Mesenchymal stem cell (in vitro differentiated cells and primary cell): ENCODE data around the gene SUCO. TPM values are rescaled to one million over a fixed set of nuclear protein-coding genes. Genes with fewer than 3 reads are reported as not detected.

Source experiments
- DNase-seq: peaks from one replicate; pipeline ENCODE4 v3.0.0-alpha.2; 2013
- H2AFZ ChIP-seq: one replicate; pipeline ENCODE4 v1.6.1; 2013; ENCODE audit warnings: low read depth, mild to moderate bottlenecking, control low read depth, inconsistent platforms, low read length, moderate library complexity
- H2AK5ac ChIP-seq: 2 replicates; pipeline ENCODE4 v1.6.1; 2013; ENCODE audit warnings: low read length, moderate library complexity, mild to moderate bottlenecking, inconsistent platforms; ENCODE audit not compliant: severe bottlenecking
- H2BK120ac ChIP-seq: one replicate; pipeline ENCODE4 v1.6.1; 2013; ENCODE audit warnings: low read depth, mild to moderate bottlenecking, inconsistent platforms, low read length, moderate library complexity
- H2BK12ac ChIP-seq, 2 experiments: one replicate each; pipeline ENCODE4 v1.6.1; 2013; ENCODE audit warnings: inconsistent platforms in 2 of 2, low read length in 2 of 2, mild to moderate bottlenecking in 2 of 2, moderate library complexity in 2 of 2, control low read depth in 1 of 2
- H2BK15ac ChIP-seq: one replicate; pipeline ENCODE4 v1.6.1; 2013; ENCODE audit warnings: mild to moderate bottlenecking, low read depth, inconsistent platforms; ENCODE audit not compliant: poor library complexity, severe bottlenecking
- H2BK5ac ChIP-seq: 2 replicates; pipeline ENCODE4 v1.6.1; 2013; ENCODE audit warnings: low read depth, mild to moderate bottlenecking, low read length, control low read depth, inconsistent platforms; ENCODE audit not compliant: poor library complexity, severe bottlenecking
- H3K14ac ChIP-seq, 2 experiments: one replicate each; pipeline ENCODE4 v1.6.1; 2013; ENCODE audit warnings: inconsistent platforms in 2 of 2, low read length in 2 of 2, control low read depth in 1 of 2, mild to moderate bottlenecking in 1 of 2, moderate library complexity in 1 of 2
- H3K18ac ChIP-seq, 2 experiments: one replicate each; pipeline ENCODE4 v1.6.1; 2013; ENCODE audit warnings: inconsistent platforms in 2 of 2, low read length in 2 of 2, control low read depth in 1 of 2, low read depth in 1 of 2, mild to moderate bottlenecking in 1 of 2
- H3K23ac ChIP-seq, 2 experiments: one replicate each; pipeline ENCODE4 v1.6.1; 2013; ENCODE audit warnings: inconsistent platforms in 2 of 2, low read length in 2 of 2, mild to moderate bottlenecking in 2 of 2, moderate library complexity in 2 of 2, control low read depth in 1 of 2
- H3K27ac ChIP-seq: 2 replicates; pipeline ENCODE4 v1.5.1; 2013; ENCODE audit warnings: mild to moderate bottlenecking, moderate library complexity, low read length, control low read depth, inconsistent platforms; ENCODE audit not compliant: poor library complexity, severe bottlenecking
- H3K27me3 ChIP-seq, 2 experiments: 2 replicates each; pipeline versions ENCODE4 v1.6.1 to v1.7.0; 2013; ENCODE audit warnings: low read length in 2 of 2, mild to moderate bottlenecking in 2 of 2, moderate library complexity in 2 of 2, control low read depth in 1 of 2, inconsistent platforms in 1 of 2; ENCODE audit not compliant: control insufficient read depth in 1 of 2, insufficient read depth in 1 of 2
- H3K36me3 ChIP-seq, 2 experiments: 2 replicates each; pipeline versions ENCODE4 v1.6.1 to v1.7.0; 2013; ENCODE audit warnings: low read length in 2 of 2, control low read depth in 1 of 2, inconsistent platforms in 1 of 2, low read depth in 1 of 2, mild to moderate bottlenecking in 1 of 2; ENCODE audit not compliant: insufficient read depth in 2 of 2, control insufficient read depth in 1 of 2
- H3K4ac ChIP-seq, 2 experiments: one replicate each; pipeline ENCODE4 v1.6.1; 2013; ENCODE audit warnings: inconsistent platforms in 2 of 2, low read length in 2 of 2, mild to moderate bottlenecking in 2 of 2, moderate library complexity in 2 of 2, control low read depth in 1 of 2, low read depth in 1 of 2
- H3K4me1 ChIP-seq: 2 replicates; pipeline ENCODE4 v1.6.1; 2013; ENCODE audit warnings: low read depth, low read length, control low read depth; ENCODE audit not compliant: control insufficient read depth, insufficient read depth
- H3K4me2 ChIP-seq: 2 replicates; pipeline ENCODE4 v1.6.1; 2013; ENCODE audit warnings: low read length, mild to moderate bottlenecking, inconsistent platforms; ENCODE audit not compliant: poor library complexity, severe bottlenecking
- H3K4me3 ChIP-seq, 2 experiments: 2 replicates each; pipeline versions ENCODE4 v1.5.1 to v1.7.0; 2013; ENCODE audit warnings: low read length in 2 of 2, mild to moderate bottlenecking in 2 of 2, control low read depth in 1 of 2, low read depth in 1 of 2; ENCODE audit not compliant: insufficient read depth in 1 of 2
- H3K79me1 ChIP-seq: replicated peaks from 2 replicates; pipeline ENCODE4 v1.6.1; 2013; ENCODE audit warnings: mild to moderate bottlenecking, control low read depth, low read length, inconsistent platforms; ENCODE audit not compliant: poor library complexity, severe bottlenecking
- H3K9ac ChIP-seq: 2 replicates; pipeline ENCODE4 v1.7.0; 2013; ENCODE audit warnings: mild to moderate bottlenecking, low read length, moderate library complexity
- H3K9me3 ChIP-seq: 2 replicates; pipeline ENCODE4 v1.7.0; 2013; ENCODE audit warnings: mild to moderate bottlenecking, low read length; ENCODE audit not compliant: control insufficient read depth
- H4K8ac ChIP-seq: one replicate; pipeline ENCODE4 v1.6.1; 2013; ENCODE audit warnings: inconsistent platforms, mild to moderate bottlenecking, low read length, moderate library complexity
- H4K91ac ChIP-seq: one replicate; pipeline ENCODE4 v1.6.1; 2013; ENCODE audit warnings: mild to moderate bottlenecking, low read length, inconsistent platforms
- WGBS: methylation state at CpG from one replicate; pipeline ENCODE4 v1.1.7; 2013; ENCODE audit warnings: mixed read lengths; 5-methylcytosine and 5-hydroxymethylcytosine counted together
- small RNA-seq: library from polyadenylated mRNA; stranded (forward); fragments of <200 nt; extraction: miRNeasy Mini kit (QIAGEN cat#:217004); gene quantifications from one replicate; pipeline ENCODE3, GENCODE V24; 2013; ENCODE audit warnings: low read depth

SUCO gene

DNA sequence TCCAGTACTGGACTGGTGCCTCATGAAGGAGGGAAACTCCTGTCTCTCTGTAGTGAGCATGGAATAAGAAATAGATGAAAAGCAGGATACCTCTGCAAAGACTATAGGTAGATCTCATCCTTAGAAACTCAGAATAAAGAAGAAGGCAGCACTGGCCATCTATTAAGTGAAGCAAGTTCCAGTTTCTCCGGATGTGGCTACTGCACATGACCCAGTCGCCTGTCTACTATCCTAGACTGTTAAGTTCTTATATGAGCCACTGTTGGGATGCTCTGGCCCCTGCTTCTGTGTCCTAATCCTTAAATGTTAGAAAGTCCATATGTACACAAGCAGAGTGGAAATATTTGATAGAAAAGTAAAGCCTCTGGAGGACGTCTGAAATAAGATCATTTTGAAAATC, 128.2 kb downstream of the SUCO start:
- Histone ChIP-seq H3K27ac (no peak overlapping the region), H3K18ac (no peak overlapping the region), H3K4me1 (no peaks in the 10 kb centered on the region), H2AK5ac (no peak overlapping the region), H3K23ac (no peak overlapping the region), H4K8ac (no peak overlapping the region), H3K79me1 (no peaks in the 10 kb centered on the region), H2BK15ac (no peak overlapping the region), H2BK12ac (no peak overlapping the region), H3K14ac (no peak overlapping the region), H3K4me2 (no peak overlapping the region), H3K27me3 (no peaks in the 10 kb centered on the region), H3K36me3 (no peaks in the 10 kb centered on the region), H2BK5ac (no peak overlapping the region), H3K4me3 (no peak overlapping the region), H4K91ac (no peak overlapping the region), H3K4ac (no peak overlapping the region), H3K9ac (no peak overlapping the region), H2AFZ (no peak overlapping the region), H3K9me3 (no peaks in the 10 kb centered on the region), H2BK120ac (no peak overlapping the region)
- DNase-seq = no peak
- WGBS = 100% methylated on average over 2 of the region's 3 CpGs

Small RNAs within 50 kb of the gene (small RNA-seq; reads per million reads assigned to genes)
- gene RNU6-693P = not detected
